MG63 (cell line): ENCODE data around the gene HDAC9. TPM values are rescaled to one million over a fixed set of nuclear protein-coding genes. Genes with fewer than 3 reads are reported as not detected.
"Not testable (repeated sequence)": the region's sequence is repeated elsewhere in the genome, so short reads cannot be mapped to it uniquely, and the experiment has no call there.

Experiments used
- DNase-seq: peaks from one replicate; pipeline ENCODE4 v3.0.0-alpha.2; 2020
- H3K27me3 ChIP-seq: fragments of 250-450 bp; sonication (Bioruptor Pico); 2 replicates; pipeline ENCODE4 v1.5.1; 2020; ENCODE audit warnings: mild to moderate bottlenecking, moderate library complexity
- H3K36me3 ChIP-seq: fragments of 250-450 bp; sonication (Bioruptor Pico); 2 replicates; pipeline ENCODE4 v1.5.1; 2020; ENCODE audit warnings: mild to moderate bottlenecking, moderate library complexity
- H3K4me3 ChIP-seq: fragments of 250-450 bp; sonication (Bioruptor Pico); 2 replicates; pipeline ENCODE4 v1.5.1; 2020; ENCODE audit warnings: mild to moderate bottlenecking, moderate library complexity
- H3K9me3 ChIP-seq: fragments of 250-450 bp; sonication (Bioruptor Pico); 2 replicates; pipeline ENCODE4 v1.5.1; 2020; ENCODE audit warnings: mild to moderate bottlenecking, moderate library complexity
- total RNA-seq: library from RNA; depleted of rRNA; stranded (reverse); fragments of >200 nt; shearing (Covaris generic); gene quantifications from 2 replicates; pipeline ENCODE4 v1.2.3, GENCODE V29; 2014; ENCODE audit warnings: low replicate concordance

The HDAC9 gene
- total RNA-seq, 1 experiment from 2014 or later: 0.03 TPM

DNA sequence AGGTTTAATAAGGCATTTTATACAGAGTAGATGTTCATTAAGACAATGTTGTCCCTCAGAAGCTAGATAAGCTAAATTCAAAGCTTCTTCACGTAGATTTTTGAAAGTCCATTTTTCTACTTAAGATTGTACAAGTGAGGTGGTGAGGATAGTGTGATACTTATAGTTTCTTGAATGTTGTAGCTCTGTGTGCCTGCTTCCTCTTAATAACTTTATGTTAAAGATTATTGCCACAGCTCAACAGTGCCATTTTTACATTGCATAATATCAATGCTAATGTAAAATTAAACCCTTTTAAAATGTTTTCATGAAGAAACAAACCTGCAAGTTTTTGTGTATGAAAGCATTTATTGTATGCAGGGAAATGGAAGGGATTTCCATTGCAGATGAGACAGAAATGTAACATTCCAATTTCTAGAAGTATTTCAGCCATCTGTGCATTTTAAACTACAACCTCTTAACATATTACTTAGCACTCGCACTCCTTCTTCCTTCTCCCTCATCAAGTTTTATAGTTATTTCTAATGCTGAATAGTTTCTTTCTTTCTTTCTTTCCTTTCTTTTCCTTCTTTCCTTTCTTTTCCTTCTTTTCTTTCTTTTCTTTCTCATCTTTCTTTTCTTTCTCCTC lies 409.9 kb downstream of the HDAC9 start:
- Histone ChIP-seq H3K36me3 (no peaks in the 10 kb centered on the region), H3K27me3 (no peaks in the 10 kb centered on the region), H3K9me3 (no peaks in the 10 kb centered on the region), H3K4me3 (no peak overlapping the region)
- DNase-seq: no peak

- no peaks in the 10 kb centered on the region for H3K36me3 ChIP-seq
These were observed 411.4 kb downstream of the HDAC9 start for GRCh38 chr7:18906901-18907300.

DNA sequence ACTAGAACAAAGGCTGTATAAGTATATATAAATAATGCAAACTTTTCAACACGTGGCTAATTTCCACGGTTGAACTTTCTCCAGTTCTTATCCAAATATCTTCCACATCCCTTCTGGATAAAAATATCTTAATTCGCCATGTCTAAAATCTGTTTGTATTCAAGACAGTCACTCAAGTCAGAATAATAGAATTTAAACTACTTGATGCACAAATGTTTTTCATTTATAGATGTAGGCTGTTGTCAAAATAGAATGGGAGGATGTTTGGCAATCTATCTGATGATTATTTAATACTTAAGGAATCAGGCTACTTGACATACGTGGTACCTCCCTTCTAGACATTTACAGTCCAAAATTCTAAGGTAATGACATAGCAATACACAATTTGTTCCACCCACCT lies 417.6 kb downstream of the HDAC9 start:
- H3K9me3 ChIP-seq: no peaks in the 10 kb centered on the region
- H3K4me3 ChIP-seq: no peak overlapping the region
- no peaks in the 10 kb centered on the region for H3K27me3 ChIP-seq
- no peak for DNase-seq
- H3K36me3 ChIP-seq: no peaks in the 10 kb centered on the region

More at GRCh38 chr7:18906901-18907300, 411.4 kb downstream of the HDAC9 start:
- no peak for DNase-seq
- no peaks in the 10 kb centered on the region for H3K9me3 ChIP-seq
- no peaks in the 10 kb centered on the region for H3K27me3 ChIP-seq
- H3K4me3 ChIP-seq: no peak overlapping the region

GRCh38 chr7:18916826-18917225 lies 421.3 kb downstream of the HDAC9 start:
- H3K27me3 ChIP-seq: no peaks in the 10 kb centered on the region
- no peaks in the 10 kb centered on the region for H3K36me3 ChIP-seq
- no peaks in the 10 kb centered on the region for H3K9me3 ChIP-seq
- H3K4me3 ChIP-seq: no peak overlapping the region
- no peak for DNase-seq

- no peak for DNase-seq
- Histone ChIP-seq H3K36me3 (no peaks in the 10 kb centered on the region), H3K4me3 (no peak overlapping the region), H3K9me3 (no peaks in the 10 kb centered on the region), H3K27me3 (no peaks in the 10 kb centered on the region)
These were observed 431.6 kb downstream of the HDAC9 start for GRCh38 chr7:18927134-18927533.

- H3K36me3 ChIP-seq: no peaks in the 10 kb centered on the region
These were observed 440.7 kb downstream of the HDAC9 start for GRCh38 chr7:18936265-18936664.

DNA sequence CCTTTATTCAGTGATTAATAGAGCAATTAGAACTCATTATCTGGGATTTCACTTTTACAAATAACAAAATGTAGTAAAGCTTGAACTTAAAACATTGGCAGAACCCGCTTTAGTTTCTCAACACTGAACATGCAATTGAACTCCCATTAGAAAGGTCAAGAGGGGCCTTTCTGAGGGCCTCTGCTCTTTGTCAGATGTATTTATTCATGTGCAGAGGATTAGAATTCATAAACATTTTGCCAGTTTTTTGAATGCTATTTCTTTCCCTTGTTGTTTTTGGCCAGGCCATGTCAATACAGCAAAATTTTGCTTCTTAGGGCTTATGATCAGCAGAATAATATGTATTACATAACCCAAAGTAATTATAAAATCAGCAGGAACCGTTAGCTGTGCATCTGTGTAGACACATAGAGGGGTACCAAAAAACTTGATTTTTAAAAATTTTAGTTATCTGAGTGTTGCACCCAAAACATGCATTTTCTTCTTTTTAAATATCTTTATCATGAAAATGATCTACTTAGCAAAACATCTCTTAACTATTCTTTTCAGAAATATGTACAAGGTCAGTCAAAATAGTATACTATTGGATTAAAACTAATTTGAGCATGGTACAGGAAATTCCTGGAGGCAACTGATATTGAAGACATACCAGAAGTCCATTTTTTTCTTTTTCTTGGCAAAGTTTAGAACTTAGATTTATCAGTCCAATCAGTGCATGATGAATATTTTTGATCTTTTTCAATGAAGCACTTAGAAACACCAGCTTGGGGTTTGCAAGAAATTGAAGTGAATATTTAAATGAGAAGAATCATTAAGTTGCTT lies 444.4 kb downstream of the HDAC9 start:
- peak; percentile 14 for DNase-seq
- no peaks in the 10 kb centered on the region for H3K27me3 ChIP-seq
- no peaks in the 10 kb centered on the region for H3K36me3 ChIP-seq
- H3K9me3 ChIP-seq: no peaks in the 10 kb centered on the region
- no peak overlapping the region for H3K4me3 ChIP-seq

More at GRCh38 chr7:18936265-18936664, 440.7 kb downstream of the HDAC9 start:
- Histone ChIP-seq H3K9me3 (no peaks in the 10 kb centered on the region), H3K27me3 (no peaks in the 10 kb centered on the region), H3K4me3 (no peak overlapping the region)
- DNase-seq: no peak

DNA sequence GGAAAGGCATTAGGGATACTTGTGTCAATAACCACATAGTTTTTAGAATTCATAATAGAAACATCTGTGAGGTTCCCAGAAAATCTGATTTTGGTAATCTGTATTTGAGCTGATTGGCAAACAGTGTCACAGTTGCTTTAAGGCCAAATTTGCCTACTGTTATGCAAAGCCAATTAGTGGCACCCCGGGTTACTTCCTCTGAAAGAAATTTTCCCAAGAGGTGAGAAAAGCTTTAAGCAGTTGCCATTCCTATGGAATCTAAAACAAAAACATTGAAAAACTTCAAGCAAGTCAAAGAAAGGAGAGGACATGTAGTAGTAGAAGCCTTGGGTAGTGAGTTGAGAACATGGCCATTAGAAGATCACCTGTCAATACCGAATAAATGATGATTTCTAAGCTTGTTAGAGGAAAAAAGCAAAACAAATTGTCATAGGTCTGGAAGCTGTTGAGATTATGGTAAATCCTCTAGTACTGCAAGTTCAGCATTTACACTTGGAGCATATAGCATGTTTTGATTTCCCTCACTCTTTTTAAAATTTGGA lies 445.1 kb downstream of the HDAC9 start:
- no peaks in the 10 kb centered on the region for H3K27me3 ChIP-seq
- H3K9me3 ChIP-seq: no peaks in the 10 kb centered on the region
- DNase-seq: no peak
- H3K4me3 ChIP-seq: no peak overlapping the region
- no peaks in the 10 kb centered on the region for H3K36me3 ChIP-seq

GRCh38 chr7:18941207-18941606 lies 445.7 kb downstream of the HDAC9 start:
- H3K4me3 ChIP-seq: no peak overlapping the region

DNA sequence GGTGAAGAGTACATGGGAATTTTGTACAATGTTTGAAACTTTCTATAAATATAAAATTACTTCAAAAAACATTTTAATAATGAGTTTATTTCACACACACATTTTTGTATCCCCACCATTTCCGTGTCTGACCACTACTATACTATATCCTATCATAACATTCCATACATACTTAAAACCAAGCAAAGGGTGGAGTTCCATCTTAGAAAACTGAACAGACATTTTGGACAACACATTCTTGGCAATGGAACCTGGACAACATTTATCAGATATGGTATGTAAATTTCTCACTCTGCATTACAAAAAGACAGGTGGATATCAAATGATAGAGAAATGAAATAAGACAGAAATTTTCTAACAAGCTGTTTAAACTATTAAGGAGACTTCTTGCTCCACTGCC lies 453.0 kb downstream of the HDAC9 start:
- no peak for DNase-seq
- Histone ChIP-seq H3K4me3 (no peak overlapping the region), H3K9me3 (no peaks in the 10 kb centered on the region), H3K36me3 (no peaks in the 10 kb centered on the region), H3K27me3 (no peaks in the 10 kb centered on the region)

More at GRCh38 chr7:18941207-18941606, 445.7 kb downstream of the HDAC9 start:
- Histone ChIP-seq H3K36me3 (no peaks in the 10 kb centered on the region), H3K9me3 (no peaks in the 10 kb centered on the region), H3K27me3 (no peaks in the 10 kb centered on the region)
- no peak for DNase-seq

- DNase-seq: no peak
These were observed 457.3 kb downstream of the HDAC9 start for GRCh38 chr7:18952846-18953245.

DNA sequence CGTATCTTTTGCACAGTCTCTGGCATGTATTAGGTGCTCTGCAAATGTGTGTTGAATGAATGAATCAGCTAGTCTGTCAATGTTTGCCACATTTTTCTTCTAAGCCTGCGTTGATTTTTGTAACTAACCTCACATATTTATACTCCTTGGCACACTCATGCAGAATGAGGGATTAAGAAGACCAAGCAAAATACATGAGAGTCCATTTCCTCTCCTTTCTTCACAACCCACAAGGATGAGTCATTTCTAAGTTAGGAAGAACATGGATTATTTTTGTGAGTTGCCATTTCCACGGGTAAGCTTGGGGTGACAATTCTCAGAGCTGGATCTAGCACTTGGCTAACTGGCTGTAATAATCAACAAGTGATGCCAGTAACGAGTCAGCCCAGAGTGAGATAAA lies 463.1 kb downstream of the HDAC9 start:
- no peaks in the 10 kb centered on the region for H3K36me3 ChIP-seq
- no peak overlapping the region for H3K4me3 ChIP-seq
- H3K9me3 ChIP-seq: no peaks in the 10 kb centered on the region
- peak; percentile 45 for DNase-seq
- no peaks in the 10 kb centered on the region for H3K27me3 ChIP-seq

More at GRCh38 chr7:18952846-18953245, 457.3 kb downstream of the HDAC9 start:
- Histone ChIP-seq H3K27me3 (no peaks in the 10 kb centered on the region), H3K4me3 (no peak overlapping the region), H3K9me3 (no peaks in the 10 kb centered on the region), H3K36me3 (no peaks in the 10 kb centered on the region)

DNA sequence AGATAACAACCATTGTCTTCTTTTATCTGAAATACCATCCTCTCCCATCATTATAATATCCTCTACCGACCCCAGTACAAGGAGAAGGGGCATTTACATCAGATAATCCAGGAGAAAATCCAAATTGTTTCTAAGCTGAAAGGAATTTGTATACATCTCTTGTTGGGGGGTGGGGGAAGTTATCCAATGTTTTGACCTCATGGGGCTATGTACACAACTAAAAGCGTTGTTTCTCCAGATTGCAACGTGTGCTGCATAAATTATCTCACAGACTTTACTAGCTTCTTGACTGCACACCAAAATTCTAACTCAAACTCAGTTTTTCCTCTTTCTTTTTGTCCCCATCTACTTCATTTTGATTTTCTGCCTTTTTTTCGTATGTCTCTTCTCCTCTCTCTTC lies 465.2 kb downstream of the HDAC9 start:
- DNase-seq: no peak
- Histone ChIP-seq H3K27me3 (no peaks in the 10 kb centered on the region), H3K36me3 (no peaks in the 10 kb centered on the region), H3K9me3 (no peaks in the 10 kb centered on the region), H3K4me3 (no peak overlapping the region)

DNA sequence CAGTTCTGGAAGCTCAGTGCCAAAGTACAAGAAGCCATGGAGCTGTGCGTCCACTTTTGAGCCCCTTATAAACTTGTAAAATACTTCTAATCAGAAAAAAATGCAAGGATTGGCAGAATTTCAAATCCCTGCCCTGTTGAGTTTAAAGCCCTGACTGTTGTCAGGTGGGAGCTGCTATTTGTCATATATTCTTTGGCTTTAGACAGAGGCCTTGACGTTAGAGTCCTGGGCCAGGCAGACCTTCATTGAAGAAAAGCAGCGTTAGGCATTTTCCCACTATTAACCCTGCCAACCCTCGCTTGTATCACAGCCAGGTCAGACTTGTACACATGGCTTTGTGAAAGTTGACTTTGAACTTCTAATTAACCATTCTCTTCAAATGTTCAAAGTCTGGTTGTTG lies 466.5 kb downstream of the HDAC9 start:
- Histone ChIP-seq H3K36me3 (no peaks in the 10 kb centered on the region), H3K27me3 (no peaks in the 10 kb centered on the region), H3K9me3 (no peaks in the 10 kb centered on the region), H3K4me3 (no peak overlapping the region)
- no peak for DNase-seq

- Histone ChIP-seq H3K4me3 (no peak overlapping the region), H3K27me3 (no peaks in the 10 kb centered on the region), H3K36me3 (no peaks in the 10 kb centered on the region), H3K9me3 (no peaks in the 10 kb centered on the region)
- DNase-seq: no peak
These were observed 470.1 kb downstream of the HDAC9 start for GRCh38 chr7:18965657-18966056.

DNA sequence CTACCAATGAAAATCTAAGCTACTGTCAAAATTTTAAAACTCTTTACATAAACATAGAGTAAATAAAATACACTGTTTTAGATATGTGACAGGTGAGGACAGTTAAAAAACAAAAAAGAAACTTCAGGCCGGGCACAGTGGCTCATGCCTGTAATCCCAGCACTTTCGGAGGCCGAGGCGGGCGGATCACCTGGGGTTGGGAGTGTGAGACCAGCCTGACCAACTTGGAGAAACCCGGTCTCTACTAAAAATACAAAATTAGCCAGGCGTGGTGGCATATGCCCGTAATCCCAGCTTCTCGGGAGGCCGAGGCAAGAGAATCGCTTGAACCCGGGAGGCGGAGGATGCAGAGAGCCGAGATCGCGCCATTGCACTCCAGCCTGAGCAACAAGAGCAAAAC lies 472.2 kb downstream of the HDAC9 start:
- not testable (repeated sequence) for H3K36me3 ChIP-seq, H3K4me3 ChIP-seq, H3K9me3 ChIP-seq, H3K27me3 ChIP-seq, DNase-seq

GRCh38 chr7:18971839-18972238 lies 476.3 kb downstream of the HDAC9 start:
- no peak for DNase-seq
- H3K9me3 ChIP-seq: no peaks in the 10 kb centered on the region
- no peaks in the 10 kb centered on the region for H3K36me3 ChIP-seq
- no peaks in the 10 kb centered on the region for H3K27me3 ChIP-seq
- H3K4me3 ChIP-seq: no peak overlapping the region

GRCh38 chr7:18974803-18975202 lies 479.3 kb downstream of the HDAC9 start:
- DNase-seq: peak; percentile 50
- Histone ChIP-seq H3K27me3 (no peaks in the 10 kb centered on the region), H3K4me3 (no peak overlapping the region), H3K36me3 (no peaks in the 10 kb centered on the region), H3K9me3 (no peaks in the 10 kb centered on the region)
